HG03460 (cell line): ENCODE results near the gene SLC39A13.

ENCODE experiments used
- ATAC-seq: cut with Tn5 transposase; IDR thresholded peaks from one replicate; pipeline ENCODE4 v1.9.1; 2021; ENCODE audit not compliant: unreplicated experiment

The SLC39A13 gene

GRCh38 chr11:47449541-47449940 lies 41.2 kb downstream of the SLC39A13 start:
- ATAC-seq: no peak

GRCh38 chr11:47451436-47451835 lies 43.0 kb downstream of the SLC39A13 start:
- ATAC-seq: no peak

GRCh38 chr11:47451990-47452389 lies 43.6 kb downstream of the SLC39A13 start:
- ATAC-seq: no peak

- ATAC-seq: no peak
These were observed 45.0 kb downstream of the SLC39A13 start for GRCh38 chr11:47453365-47453764.

GRCh38 chr11:47454258-47454671 lies 45.9 kb downstream of the SLC39A13 start:
- ATAC-seq: peak; percentile 67

GRCh38 chr11:47460571-47461235 lies 52.3 kb downstream of the SLC39A13 start:
- ATAC-seq: no peak

- no peak for ATAC-seq
These were observed 53.5 kb downstream of the SLC39A13 start for GRCh38 chr11:47461876-47462275.

- ATAC-seq: no peak
These were observed 56.1 kb downstream of the SLC39A13 start for GRCh38 chr11:47464483-47464882.
